Measurements from ENCODE around the gene TPP1.

DNA sequence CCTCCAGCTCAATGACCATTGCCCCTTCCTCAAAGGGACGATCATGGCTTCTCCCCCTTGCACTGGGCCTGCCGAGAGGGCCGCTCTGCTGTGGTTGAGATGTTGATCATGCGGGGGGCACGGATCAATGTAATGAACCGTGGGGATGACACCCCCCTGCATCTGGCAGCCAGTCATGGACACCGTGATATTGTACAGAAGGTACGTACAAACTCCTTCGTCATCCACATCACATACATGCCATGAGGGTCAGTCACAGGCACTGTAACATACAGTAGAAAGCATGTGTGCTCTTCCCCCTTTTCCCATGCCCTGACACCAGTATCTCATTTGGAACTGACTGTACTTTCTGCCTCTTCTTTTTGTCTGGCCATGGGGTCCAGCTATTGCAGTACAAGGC lies 11.2 kb downstream of the TPP1 start:
- TF ChIP-seq, protein P1, sequence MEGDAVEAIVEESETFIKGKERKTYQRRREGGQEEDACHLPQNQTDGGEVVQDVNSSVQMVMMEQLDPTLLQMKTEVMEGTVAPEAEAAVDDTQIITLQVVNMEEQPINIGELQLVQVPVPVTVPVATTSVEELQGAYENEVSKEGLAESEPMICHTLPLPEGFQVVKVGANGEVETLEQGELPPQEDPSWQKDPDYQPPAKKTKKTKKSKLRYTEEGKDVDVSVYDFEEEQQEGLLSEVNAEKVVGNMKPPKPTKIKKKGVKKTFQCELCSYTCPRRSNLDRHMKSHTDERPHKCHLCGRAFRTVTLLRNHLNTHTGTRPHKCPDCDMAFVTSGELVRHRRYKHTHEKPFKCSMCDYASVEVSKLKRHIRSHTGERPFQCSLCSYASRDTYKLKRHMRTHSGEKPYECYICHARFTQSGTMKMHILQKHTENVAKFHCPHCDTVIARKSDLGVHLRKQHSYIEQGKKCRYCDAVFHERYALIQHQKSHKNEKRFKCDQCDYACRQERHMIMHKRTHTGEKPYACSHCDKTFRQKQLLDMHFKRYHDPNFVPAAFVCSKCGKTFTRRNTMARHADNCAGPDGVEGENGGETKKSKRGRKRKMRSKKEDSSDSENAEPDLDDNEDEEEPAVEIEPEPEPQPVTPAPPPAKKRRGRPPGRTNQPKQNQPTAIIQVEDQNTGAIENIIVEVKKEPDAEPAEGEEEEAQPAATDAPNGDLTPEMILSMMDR (IDR thresholded peaks at IDR 0.05), result no peak
- TF ChIP-seq POLR2A (IDR thresholded peaks at IDR 0.05), result no peak
